IPS-20b (cell line): ENCODE measurements around the gene RAB44.

Experiments
- H3K27ac ChIP-seq: one replicate; pipeline ENCODE4 v1.5.1; 2013; ENCODE audit warnings: low read length
- H3K27me3 ChIP-seq: 2 replicates; pipeline ENCODE4 v1.6.1; 2013; ENCODE audit warnings: mild to moderate bottlenecking, low read length, inconsistent platforms; ENCODE audit not compliant: insufficient read depth
- H3K36me3 ChIP-seq: 2 replicates; pipeline ENCODE4 v1.6.1; 2013; ENCODE audit warnings: low read depth, mild to moderate bottlenecking, inconsistent platforms, low read length, moderate library complexity; ENCODE audit not compliant: insufficient read depth
- H3K4me1 ChIP-seq: 2 replicates; pipeline ENCODE4 v1.6.1; 2013; ENCODE audit warnings: mild to moderate bottlenecking, control low read depth, inconsistent platforms, low read length, moderate library complexity; ENCODE audit not compliant: insufficient read depth
- H3K4me3 ChIP-seq: 2 replicates; pipeline ENCODE4 v1.5.1; 2013; ENCODE audit warnings: mild to moderate bottlenecking, low read length, inconsistent platforms
- H3K9ac ChIP-seq: 2 replicates; pipeline ENCODE4 v1.6.1; 2013; ENCODE audit warnings: low read depth, mild to moderate bottlenecking, inconsistent platforms, low read length, moderate library complexity
- H3K9me3 ChIP-seq: 2 replicates; pipeline ENCODE4 v1.6.1; 2013; ENCODE audit warnings: mild to moderate bottlenecking, low read depth, low read length, inconsistent platforms; ENCODE audit not compliant: insufficient read depth

RAB44 gene

DNA sequence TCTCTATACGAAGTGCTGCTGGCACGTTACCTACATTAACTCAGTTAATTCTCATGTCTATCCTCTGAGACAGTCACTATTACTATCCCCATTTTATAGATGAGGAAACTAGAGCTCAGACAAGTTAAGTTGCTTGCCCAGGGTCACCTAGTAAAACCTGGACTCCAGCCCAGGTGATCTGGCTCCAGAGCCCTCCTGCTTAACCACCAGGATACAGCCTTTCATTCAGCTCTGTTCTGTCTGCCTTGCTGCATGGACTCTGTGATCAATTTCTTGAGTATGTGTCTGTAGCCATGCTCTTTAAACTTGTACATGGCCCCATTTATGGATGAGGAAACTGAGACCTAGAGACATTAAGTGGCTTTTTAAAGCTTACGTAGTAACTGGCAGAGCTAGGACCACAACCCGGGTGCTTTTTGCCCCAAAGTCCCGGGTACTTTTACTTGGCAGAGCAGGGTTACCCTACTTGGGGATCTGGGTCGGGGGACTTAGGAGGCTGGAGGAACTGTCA lies 14.4 kb upstream of the RAB44 start:
- Histone ChIP-seq H3K27me3 (peaks cover 28% of the 10 kb centered on the region), H3K4me1 (peaks cover 1% of the 10 kb centered on the region; the same call in 1 of the 2 replicates), H3K27ac (no peak overlapping the region), H3K36me3 (peaks cover 35% of the 10 kb centered on the region), H3K9ac (no peak overlapping the region), H3K4me3 (no peak overlapping the region), H3K9me3 (no peaks in the 10 kb centered on the region)

DNA sequence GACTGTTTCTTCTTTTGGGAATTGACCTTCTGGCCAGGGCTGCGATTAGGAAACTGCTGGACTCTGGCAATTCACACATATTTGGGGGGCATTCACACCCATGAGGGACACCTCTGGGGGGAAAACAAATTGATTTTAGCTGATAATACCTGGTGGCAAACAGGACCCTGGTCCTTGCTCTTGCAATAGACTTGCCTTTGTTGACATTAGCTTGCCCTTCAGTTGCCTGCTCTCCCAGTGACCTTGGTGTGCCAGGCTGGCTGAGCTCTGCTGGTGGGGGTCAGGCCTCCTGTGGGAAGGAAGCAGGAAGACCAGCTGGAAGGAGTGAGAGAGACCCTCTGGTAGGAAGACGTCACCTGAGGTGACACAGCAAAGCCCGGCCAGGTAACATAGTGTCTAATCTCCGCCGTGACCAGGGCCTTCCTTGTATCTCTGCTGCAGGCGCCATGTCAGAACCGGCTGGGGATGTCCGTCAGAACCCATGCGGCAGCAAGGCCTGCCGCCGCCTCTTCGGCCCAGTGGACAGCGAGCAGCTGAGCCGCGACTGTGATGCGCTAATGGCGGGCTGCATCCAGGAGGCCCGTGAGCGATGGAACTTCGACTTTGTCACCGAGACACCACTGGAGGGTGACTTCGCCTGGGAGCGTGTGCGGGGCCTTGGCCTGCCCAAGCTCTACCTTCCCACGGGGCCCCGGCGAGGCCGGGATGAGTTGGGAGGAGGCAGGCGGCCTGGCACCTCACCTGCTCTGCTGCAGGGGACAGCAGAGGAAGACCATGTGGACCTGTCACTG lies 13.8 kb upstream of the RAB44 start:
- H3K4me1 ChIP-seq = no peaks in the 10 kb centered on the region
- H3K27me3 ChIP-seq = peaks cover 24% of the 10 kb centered on the region
- H3K27ac ChIP-seq = no peak overlapping the region
- H3K9me3 ChIP-seq = no peaks in the 10 kb centered on the region
- H3K36me3 ChIP-seq = peaks cover 35% of the 10 kb centered on the region
- no peak overlapping the region for H3K4me3 ChIP-seq
- H3K9ac ChIP-seq = no peak overlapping the region; the same call in 1 of the 2 replicates

DNA sequence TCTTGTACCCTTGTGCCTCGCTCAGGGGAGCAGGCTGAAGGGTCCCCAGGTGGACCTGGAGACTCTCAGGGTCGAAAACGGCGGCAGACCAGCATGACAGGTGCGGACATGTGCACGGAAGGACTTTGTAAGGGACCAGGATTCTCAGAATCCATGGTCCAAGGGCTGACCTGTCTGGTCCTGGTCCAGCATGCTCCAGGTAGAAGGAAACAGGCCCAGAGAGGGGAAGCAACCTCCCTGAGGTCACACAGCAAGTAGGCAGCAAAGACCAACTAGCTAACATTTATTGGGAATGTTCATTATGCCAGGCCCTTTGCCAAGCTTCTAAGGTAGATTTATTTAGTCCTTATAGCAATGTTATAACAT lies 13.2 kb upstream of the RAB44 start:
- H3K27me3 ChIP-seq = peaks cover 18% of the 10 kb centered on the region
- H3K36me3 ChIP-seq = peaks cover 35% of the 10 kb centered on the region
- no peak overlapping the region for H3K27ac ChIP-seq
- no peaks in the 10 kb centered on the region for H3K4me1 ChIP-seq
- no peaks in the 10 kb centered on the region for H3K9me3 ChIP-seq
- no peak overlapping the region for H3K9ac ChIP-seq
- H3K4me3 ChIP-seq = no peak overlapping the region

DNA sequence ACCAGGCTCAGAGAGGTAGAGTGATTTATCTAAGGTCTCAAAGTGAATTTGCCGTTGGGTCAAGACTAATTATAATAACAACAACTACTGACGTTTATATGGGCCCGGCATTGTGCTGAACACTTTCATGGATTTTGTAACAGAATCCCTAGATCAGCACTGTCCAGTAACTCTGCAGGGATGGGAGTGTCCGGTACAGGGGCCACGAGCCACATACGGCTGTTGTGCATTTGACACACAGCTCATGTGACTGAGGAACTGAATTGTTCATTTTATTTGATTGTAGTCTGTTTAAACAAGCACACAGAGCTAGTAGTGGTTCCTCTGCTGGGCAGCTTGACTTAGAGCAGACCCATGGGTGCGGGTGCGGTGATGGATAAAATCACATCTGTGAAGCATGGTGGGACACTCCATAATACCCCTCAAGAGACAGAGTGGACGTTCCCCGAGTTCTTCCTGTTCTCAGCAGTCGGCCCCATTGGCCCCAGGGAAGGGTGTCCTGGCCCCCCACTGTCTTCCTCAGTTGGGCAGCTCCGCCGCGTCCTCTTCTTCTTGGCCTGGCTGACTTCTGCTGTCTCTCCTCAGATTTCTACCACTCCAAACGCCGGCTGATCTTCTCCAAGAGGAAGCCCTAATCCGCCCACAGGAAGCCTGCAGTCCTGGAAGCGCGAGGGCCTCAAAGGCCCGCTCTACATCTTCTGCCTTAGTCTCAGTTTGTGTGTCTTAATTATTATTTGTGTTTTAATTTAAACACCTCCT lies 12.3 kb upstream of the RAB44 start:
- Histone ChIP-seq H3K36me3 (peaks cover 35% of the 10 kb centered on the region), H3K27me3 (peaks cover 9% of the 10 kb centered on the region), H3K9ac (no peak overlapping the region)

DNA sequence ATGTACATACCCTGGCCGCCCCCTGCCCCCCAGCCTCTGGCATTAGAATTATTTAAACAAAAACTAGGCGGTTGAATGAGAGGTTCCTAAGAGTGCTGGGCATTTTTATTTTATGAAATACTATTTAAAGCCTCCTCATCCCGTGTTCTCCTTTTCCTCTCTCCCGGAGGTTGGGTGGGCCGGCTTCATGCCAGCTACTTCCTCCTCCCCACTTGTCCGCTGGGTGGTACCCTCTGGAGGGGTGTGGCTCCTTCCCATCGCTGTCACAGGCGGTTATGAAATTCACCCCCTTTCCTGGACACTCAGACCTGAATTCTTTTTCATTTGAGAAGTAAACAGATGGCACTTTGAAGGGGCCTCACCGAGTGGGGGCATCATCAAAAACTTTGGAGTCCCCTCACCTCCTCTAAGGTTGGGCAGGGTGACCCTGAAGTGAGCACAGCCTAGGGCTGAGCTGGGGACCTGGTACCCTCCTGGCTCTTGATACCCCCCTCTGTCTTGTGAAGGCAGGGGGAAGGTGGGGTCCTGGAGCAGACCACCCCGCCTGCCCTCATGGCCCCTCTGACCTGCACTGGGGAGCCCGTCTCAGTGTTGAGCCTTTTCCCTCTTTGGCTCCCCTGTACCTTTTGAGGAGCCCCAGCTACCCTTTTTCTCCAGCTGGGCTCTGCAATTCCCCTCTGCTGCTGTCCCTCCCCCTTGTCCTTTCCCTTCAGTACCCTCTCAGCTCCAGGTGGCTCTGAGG lies 11.5 kb upstream of the RAB44 start:
- no peak overlapping the region for H3K4me3 ChIP-seq
- no peaks in the 10 kb centered on the region for H3K4me1 ChIP-seq
- H3K36me3 ChIP-seq = peaks cover 35% of the 10 kb centered on the region

More for the DNA sequence above, 12.3 kb upstream of the RAB44 start:
- no peaks in the 10 kb centered on the region for H3K9me3 ChIP-seq
- H3K27ac ChIP-seq = no peak overlapping the region
- H3K4me1 ChIP-seq = no peaks in the 10 kb centered on the region
- no peak overlapping the region for H3K4me3 ChIP-seq

DNA sequence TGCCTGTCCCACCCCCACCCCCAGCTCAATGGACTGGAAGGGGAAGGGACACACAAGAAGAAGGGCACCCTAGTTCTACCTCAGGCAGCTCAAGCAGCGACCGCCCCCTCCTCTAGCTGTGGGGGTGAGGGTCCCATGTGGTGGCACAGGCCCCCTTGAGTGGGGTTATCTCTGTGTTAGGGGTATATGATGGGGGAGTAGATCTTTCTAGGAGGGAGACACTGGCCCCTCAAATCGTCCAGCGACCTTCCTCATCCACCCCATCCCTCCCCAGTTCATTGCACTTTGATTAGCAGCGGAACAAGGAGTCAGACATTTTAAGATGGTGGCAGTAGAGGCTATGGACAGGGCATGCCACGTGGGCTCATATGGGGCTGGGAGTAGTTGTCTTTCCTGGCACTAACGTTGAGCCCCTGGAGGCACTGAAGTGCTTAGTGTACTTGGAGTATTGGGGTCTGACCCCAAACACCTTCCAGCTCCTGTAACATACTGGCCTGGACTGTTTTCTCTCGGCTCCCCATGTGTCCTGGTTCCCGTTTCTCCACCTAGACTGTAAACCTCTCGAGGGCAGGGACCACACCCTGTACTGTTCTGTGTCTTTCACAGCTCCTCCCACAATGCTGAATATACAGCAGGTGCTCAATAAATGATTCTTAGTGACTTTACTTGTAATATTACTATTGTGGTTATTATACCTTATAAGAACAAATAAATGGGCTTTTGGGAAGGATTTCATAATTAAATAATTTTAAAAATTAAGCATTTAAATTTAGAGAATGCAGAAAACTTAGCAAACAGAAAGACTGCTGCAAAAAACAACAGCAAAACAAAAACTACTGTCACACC lies 10.7 kb upstream of the RAB44 start:
- Histone ChIP-seq H3K27me3 (no peaks in the 10 kb centered on the region), H3K9me3 (no peaks in the 10 kb centered on the region), H3K36me3 (peaks cover 35% of the 10 kb centered on the region), H3K4me3 (no peak overlapping the region), H3K27ac (no peak overlapping the region), H3K9ac (no peak overlapping the region), H3K4me1 (no peaks in the 10 kb centered on the region)

More for the DNA sequence above, 11.5 kb upstream of the RAB44 start:
- no peak overlapping the region for H3K27ac ChIP-seq
- no peaks in the 10 kb centered on the region for H3K9me3 ChIP-seq
- no peak overlapping the region for H3K9ac ChIP-seq
- peaks cover 1% of the 10 kb centered on the region; the same call in 1 of the 2 replicates for H3K27me3 ChIP-seq

DNA sequence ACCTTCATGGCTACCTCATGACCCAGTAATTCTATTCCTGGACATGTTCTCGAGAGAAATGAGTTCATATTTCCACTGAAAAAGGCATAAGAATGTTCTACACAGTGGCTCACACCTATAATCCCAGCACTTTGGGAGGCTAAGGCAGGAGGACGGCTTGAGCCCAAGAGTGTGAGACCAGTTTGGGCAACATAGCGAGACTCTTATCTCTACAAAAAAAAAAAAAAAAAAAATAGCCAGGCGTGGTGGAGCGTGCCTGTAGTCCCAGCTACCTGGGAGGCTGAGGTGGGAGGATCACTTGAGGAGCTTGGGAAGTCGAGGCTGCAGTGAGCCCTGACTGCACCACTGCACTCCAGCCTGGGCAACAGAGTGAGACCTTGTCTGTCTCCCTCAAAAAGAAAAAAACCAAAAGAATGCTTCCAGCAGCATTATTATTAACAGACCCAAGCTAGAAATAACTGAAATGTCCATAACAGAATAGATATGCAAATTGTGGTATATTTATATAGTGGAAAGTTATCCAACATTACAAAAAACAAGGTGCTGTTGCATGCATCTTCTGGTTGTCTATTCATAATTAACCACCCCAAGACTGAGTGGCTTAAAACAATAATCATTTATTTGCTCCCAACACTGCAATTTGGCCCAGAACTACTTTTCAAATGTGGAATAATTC lies 9.4 kb upstream of the RAB44 start:
- Histone ChIP-seq H3K36me3 (peaks cover 35% of the 10 kb centered on the region), H3K4me1 (no peaks in the 10 kb centered on the region), H3K4me3 (no peak overlapping the region), H3K9me3 (no peaks in the 10 kb centered on the region), H3K27me3 (no peaks in the 10 kb centered on the region), H3K27ac (no peak overlapping the region), H3K9ac (no peak overlapping the region)

DNA sequence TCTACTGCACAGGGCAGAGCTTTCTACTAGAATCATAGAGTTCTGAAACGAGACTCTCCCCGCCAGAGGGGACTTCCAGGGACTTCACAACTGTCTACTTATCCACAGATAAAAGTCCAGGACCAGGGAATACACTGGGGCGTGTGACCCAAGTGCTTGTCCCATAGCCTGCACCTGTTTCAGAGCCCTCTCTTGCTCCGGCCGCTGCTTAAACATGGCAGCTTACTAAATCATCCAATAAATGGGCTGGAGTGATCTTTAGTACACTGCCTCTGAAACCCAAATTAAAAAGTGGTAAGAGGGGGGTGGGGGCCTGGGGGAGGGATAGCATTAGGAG lies 8.9 kb upstream of the RAB44 start:
- Histone ChIP-seq H3K4me3 (no peak overlapping the region), H3K9ac (no peak overlapping the region), H3K27ac (no peak overlapping the region), H3K27me3 (no peaks in the 10 kb centered on the region), H3K36me3 (peaks cover 32% of the 10 kb centered on the region), H3K9me3 (no peaks in the 10 kb centered on the region), H3K4me1 (no peaks in the 10 kb centered on the region)

DNA sequence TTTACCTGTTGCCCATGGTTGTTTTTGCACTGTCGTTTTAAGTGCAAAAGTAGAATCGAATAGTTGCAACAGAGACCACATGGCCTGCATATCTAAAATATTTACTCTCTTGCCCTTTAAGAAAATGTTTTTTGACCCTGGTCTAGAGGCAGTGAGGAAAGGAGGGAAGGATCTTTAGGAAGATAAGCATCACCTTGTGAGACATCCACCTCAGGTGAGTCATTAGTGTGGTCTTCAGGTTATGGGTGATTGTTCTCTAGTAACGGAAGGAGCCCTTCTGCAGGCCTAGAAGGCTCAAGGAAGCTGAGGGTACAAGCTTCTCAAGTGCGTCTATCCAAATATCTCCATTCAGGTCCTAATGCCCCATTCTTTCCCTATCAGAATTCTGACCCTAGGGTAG lies 6.6 kb upstream of the RAB44 start:
- H3K27ac ChIP-seq = no peak overlapping the region

DNA sequence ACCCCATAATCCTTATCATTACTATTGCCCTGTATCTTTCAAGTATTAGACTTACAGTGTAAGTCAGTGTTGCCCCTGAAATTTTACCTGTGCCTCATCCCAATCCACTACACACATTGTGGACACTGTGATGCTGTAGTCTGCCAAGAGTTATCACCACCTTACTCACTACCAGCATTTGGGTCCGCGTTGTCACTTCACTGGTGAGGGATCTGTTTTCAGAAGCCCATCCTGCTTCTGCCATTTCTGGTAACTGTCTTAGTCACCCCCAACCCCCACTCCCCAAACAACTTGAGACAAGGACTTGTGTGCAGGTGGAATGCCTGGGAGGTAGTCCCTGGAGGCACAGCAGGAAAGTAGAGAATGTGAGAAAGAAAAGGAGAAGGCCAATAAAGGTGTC lies 6.0 kb upstream of the RAB44 start:
- Histone ChIP-seq H3K27ac (no peak overlapping the region), H3K27me3 (no peaks in the 10 kb centered on the region), H3K9ac (no peak overlapping the region), H3K36me3 (peaks cover 5% of the 10 kb centered on the region; the same call in 1 of the 2 replicates), H3K4me1 (no peaks in the 10 kb centered on the region), H3K4me3 (no peak overlapping the region), H3K9me3 (no peaks in the 10 kb centered on the region)

More for the DNA sequence above, 6.6 kb upstream of the RAB44 start:
- Histone ChIP-seq H3K4me3 (no peak overlapping the region), H3K9me3 (no peaks in the 10 kb centered on the region), H3K9ac (no peak overlapping the region), H3K36me3 (peaks cover 11% of the 10 kb centered on the region; the same call in 1 of the 2 replicates), H3K4me1 (no peaks in the 10 kb centered on the region), H3K27me3 (no peaks in the 10 kb centered on the region)
